Mammary epithelial cell (primary cell): ENCODE measurements around the gene LAMB4.

Source experiments
- EZH2 ChIP-seq: IDR thresholded peaks from 2 replicates; pipeline ENCODE4 v1.6.1; 2012; ENCODE audit warnings: low read length, inconsistent platforms, borderline replicate concordance
- TF ChIP-seq, protein P1 (sequence below), 2 donors: IDR thresholded peaks in 1 of 2; conservative IDR thresholded peaks in 1 of 2; 2 replicates each; pipeline ENCODE4 v1.5.1; 2011 to 2012; ENCODE audit warnings: inconsistent platforms in 2 of 2, low read length in 2 of 2, mild to moderate bottlenecking in 2 of 2, control low read depth in 1 of 2, low read depth in 1 of 2; ENCODE audit not compliant: insufficient read depth in 1 of 2; ENCODE audit errors: extremely low read depth in 1 of 2

DNA sequence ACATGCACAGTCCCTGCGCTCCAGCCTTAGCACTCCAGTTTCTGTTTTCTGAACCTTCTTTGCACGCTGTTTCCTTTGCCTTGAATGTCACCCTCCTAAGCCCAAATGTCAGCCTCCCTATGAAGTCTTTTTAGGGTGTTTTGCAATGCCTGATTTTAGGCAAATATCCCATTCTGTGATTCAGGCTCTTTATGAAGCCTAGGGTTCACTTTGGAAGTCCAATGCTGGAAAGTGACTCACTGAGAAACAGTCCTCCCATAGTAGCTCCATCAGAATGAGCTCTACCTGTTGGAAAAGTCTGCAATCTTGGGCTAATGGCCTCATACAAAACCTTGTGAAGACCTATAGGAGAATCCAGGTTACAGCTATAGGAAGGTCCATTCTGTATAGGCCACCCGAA is 5.3 kb downstream of the LAMB4 start:
- TF ChIP-seq EZH2: no peak
- TF ChIP-seq, protein P1, sequence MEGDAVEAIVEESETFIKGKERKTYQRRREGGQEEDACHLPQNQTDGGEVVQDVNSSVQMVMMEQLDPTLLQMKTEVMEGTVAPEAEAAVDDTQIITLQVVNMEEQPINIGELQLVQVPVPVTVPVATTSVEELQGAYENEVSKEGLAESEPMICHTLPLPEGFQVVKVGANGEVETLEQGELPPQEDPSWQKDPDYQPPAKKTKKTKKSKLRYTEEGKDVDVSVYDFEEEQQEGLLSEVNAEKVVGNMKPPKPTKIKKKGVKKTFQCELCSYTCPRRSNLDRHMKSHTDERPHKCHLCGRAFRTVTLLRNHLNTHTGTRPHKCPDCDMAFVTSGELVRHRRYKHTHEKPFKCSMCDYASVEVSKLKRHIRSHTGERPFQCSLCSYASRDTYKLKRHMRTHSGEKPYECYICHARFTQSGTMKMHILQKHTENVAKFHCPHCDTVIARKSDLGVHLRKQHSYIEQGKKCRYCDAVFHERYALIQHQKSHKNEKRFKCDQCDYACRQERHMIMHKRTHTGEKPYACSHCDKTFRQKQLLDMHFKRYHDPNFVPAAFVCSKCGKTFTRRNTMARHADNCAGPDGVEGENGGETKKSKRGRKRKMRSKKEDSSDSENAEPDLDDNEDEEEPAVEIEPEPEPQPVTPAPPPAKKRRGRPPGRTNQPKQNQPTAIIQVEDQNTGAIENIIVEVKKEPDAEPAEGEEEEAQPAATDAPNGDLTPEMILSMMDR (conservative IDR thresholded peaks at IDR 0.05 in 1 of 2, IDR thresholded peaks at IDR 0.05 in 1 of 2; ENCODE audit: extremely low read depth in 1 of 2, insufficient read depth in 1 of 2, low read depth in 1 of 2, low read length in 2 of 2): no peak
